Neural cell (in vitro differentiated cells): Measurements from ENCODE around the gene PLPP1.

Experiments used
- EZH2 ChIP-seq: fragments of 200-600, 300-800 bp; shearing (Covaris generic), sonication (generic); IDR thresholded peaks from 2 replicates; pipeline ENCODE4 v1.6.1; 2014; ENCODE audit warnings: antibody characterized with exemption, low read length, borderline replicate concordance, mild to moderate bottlenecking; ENCODE audit not compliant: insufficient read depth, poor library complexity, severe bottlenecking
- POLR2AphosphoS5 ChIP-seq: IDR thresholded peaks from 2 replicates; pipeline ENCODE4 v1.6.1; 2012
- RAD21 ChIP-seq: fragments of 450-650 bp; conservative IDR thresholded peaks from 2 replicates; pipeline ENCODE4 v1.6.1; 2014; ENCODE audit warnings: antibody characterized with exemption, mild to moderate bottlenecking, moderate library complexity
- TF ChIP-seq, protein P1 (sequence below): fragments of 450-650 bp; IDR thresholded peaks from 2 replicates; pipeline ENCODE4 v1.5.1; 2014; ENCODE audit warnings: antibody characterized with exemption, mild to moderate bottlenecking, moderate library complexity; ENCODE audit not compliant: poor library complexity, severe bottlenecking

DNA sequence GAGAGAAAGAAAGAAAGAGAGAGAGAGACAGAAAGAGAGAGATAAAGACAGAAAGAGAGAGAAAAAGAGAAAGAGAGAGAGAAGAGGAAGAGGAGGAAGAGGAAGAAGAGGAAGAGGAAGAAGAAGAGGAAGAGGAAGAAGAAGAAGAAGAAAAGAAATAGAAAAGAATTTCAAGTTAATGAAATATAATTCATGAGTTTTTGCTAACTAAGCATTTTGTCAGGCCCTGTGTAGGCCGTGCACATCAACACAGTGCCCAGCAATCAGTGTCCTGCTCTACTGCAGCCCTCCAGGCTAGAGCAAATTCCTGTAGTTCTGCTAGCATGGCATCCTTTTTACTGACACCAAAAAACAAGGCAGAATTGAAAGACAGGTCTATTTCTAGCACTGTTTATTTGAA is 62.1 kb downstream of the PLPP1 start:
- TF ChIP-seq, protein P1, sequence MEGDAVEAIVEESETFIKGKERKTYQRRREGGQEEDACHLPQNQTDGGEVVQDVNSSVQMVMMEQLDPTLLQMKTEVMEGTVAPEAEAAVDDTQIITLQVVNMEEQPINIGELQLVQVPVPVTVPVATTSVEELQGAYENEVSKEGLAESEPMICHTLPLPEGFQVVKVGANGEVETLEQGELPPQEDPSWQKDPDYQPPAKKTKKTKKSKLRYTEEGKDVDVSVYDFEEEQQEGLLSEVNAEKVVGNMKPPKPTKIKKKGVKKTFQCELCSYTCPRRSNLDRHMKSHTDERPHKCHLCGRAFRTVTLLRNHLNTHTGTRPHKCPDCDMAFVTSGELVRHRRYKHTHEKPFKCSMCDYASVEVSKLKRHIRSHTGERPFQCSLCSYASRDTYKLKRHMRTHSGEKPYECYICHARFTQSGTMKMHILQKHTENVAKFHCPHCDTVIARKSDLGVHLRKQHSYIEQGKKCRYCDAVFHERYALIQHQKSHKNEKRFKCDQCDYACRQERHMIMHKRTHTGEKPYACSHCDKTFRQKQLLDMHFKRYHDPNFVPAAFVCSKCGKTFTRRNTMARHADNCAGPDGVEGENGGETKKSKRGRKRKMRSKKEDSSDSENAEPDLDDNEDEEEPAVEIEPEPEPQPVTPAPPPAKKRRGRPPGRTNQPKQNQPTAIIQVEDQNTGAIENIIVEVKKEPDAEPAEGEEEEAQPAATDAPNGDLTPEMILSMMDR: no peak
- no peak for TF ChIP-seq EZH2
- TF ChIP-seq POLR2AphosphoS5: no peak
- TF ChIP-seq RAD21: no peak
